Measurements from ENCODE around the gene TXNDC12. TPM values are rescaled to one million over a fixed set of nuclear protein-coding genes. Genes with fewer than 3 reads are reported as not detected.
"Not testable (repeated sequence)": the region's sequence is repeated elsewhere in the genome, so short reads cannot be mapped to it uniquely, and the experiment has no call there.

TXNDC12 gene
- 100 to 1,000 TPM in 1 of 3 donors, 10 to 100 TPM in 2; 75.1 to 108 (median 78.1) TPM for polyA plus RNA-seq

- Mint-ChIP-seq H3K9me3 (no peaks in the 10 kb centered on the region), H3K4me1 (peaks cover 47 to 74% of the 10 kb centered on the region in 2 donors), H3K27me3 (ENCODE audit: low read depth in 3 of 3) (peaks cover 8 to 22% (median 8%) of the 10 kb centered on the region in 3 donors), H3K27ac (peak within 1 kb of the TSS; percentile 87 to 99 (median 94)), H3K36me3 (peaks cover 3 to 6% (median 5%) of the 10 kb centered on the region in 3 donors), H3K4me3 (peak within 1 kb of the TSS; percentile 92 to 99 (median 95))
- DNase-seq = peak; percentile 59 to 65 (median 61)
Observed at GRCh38 chr1:52055066-52055865, at the start of gene TXNDC12. TSS of gene TXNDC12 (minus strand) at chr1:52055191. CDS start at chr1:52055096, 95 bp downstream.

- DNase-seq = no peak
- peaks cover 3 to 9% of the 10 kb centered on the region in 2 donors for H3K4me1 Mint-ChIP-seq
- peaks cover 0 to 7% (median 4%) of the 10 kb centered on the region in 3 donors for H3K36me3 Mint-ChIP-seq
- peak overlapping the region in 1 of 6 donors; percentile 25 for H3K27ac Mint-ChIP-seq
- H3K4me3 Mint-ChIP-seq = no peak overlapping the region
- no peaks in the 10 kb centered on the region for H3K9me3 Mint-ChIP-seq
- no peaks in the 10 kb centered on the region for H3K27me3 Mint-ChIP-seq (ENCODE audit: low read depth in 3 of 3)
Observed at GRCh38 chr1:52102336-52103013, 47.5 kb upstream of the TXNDC12 start.

GRCh38 chr1:52098139-52098871 lies 43.3 kb upstream of the TXNDC12 start:
- Mint-ChIP-seq H3K4me1 (peaks cover 3 to 9% of the 10 kb centered on the region in 2 donors), H3K27ac (no peak overlapping the region), H3K4me3 (no peak overlapping the region), H3K27me3 (ENCODE audit: low read depth in 3 of 3) (peaks cover 0 to 5% (median 2%) of the 10 kb centered on the region in 3 donors), H3K9me3 (no peaks in the 10 kb centered on the region), H3K36me3 (peaks cover 0 to 7% (median 4%) of the 10 kb centered on the region in 3 donors)
- no peak for DNase-seq

GRCh38 chr1:52096216-52096615 lies 41.2 kb upstream of the TXNDC12 start:
- Mint-ChIP-seq H3K27me3 (ENCODE audit: low read depth in 3 of 3) (peaks cover 0 to 5% (median 2%) of the 10 kb centered on the region in 3 donors), H3K9me3 (no peaks in the 10 kb centered on the region), H3K27ac (no peak overlapping the region), H3K4me3 (no peak overlapping the region), H3K36me3 (peaks cover 3 to 7% (median 3%) of the 10 kb centered on the region in 3 donors), H3K4me1 (no peaks in the 10 kb centered on the region)
- no peak for DNase-seq

GRCh38 chr1:52094300-52094699 lies 39.3 kb upstream of the TXNDC12 start:
- H3K27ac Mint-ChIP-seq; DNase-seq; H3K4me1 Mint-ChIP-seq; H3K27me3 Mint-ChIP-seq (ENCODE audit: low read depth in 3 of 3); H3K9me3 Mint-ChIP-seq; H3K4me3 Mint-ChIP-seq: not testable (repeated sequence)
- H3K36me3 Mint-ChIP-seq = peaks cover 4 to 14% (median 10%) of the 10 kb centered on the region in 3 donors

GRCh38 chr1:52087892-52088291 lies 32.9 kb upstream of the TXNDC12 start:
- H3K27ac Mint-ChIP-seq; H3K27me3 Mint-ChIP-seq (ENCODE audit: low read depth in 3 of 3); H3K9me3 Mint-ChIP-seq; H3K4me1 Mint-ChIP-seq; H3K4me3 Mint-ChIP-seq; DNase-seq: not testable (repeated sequence)
- H3K36me3 Mint-ChIP-seq = peaks cover 12 to 32% (median 22%) of the 10 kb centered on the region in 3 donors

GRCh38 chr1:52080014-52080415 lies 25.0 kb upstream of the TXNDC12 start:
- H3K4me1 Mint-ChIP-seq = peaks cover 4 to 6% of the 10 kb centered on the region in 2 donors
- H3K36me3 Mint-ChIP-seq = peaks cover 0 to 4% (median 0%) of the 10 kb centered on the region in 3 donors
- H3K9me3 Mint-ChIP-seq = no peaks in the 10 kb centered on the region
- DNase-seq = no peak
- H3K4me3 Mint-ChIP-seq = no peak overlapping the region
- H3K27ac Mint-ChIP-seq = no peak overlapping the region
- no peaks in the 10 kb centered on the region for H3K27me3 Mint-ChIP-seq (ENCODE audit: low read depth in 3 of 3)

- H3K27ac Mint-ChIP-seq; H3K36me3 Mint-ChIP-seq; H3K4me3 Mint-ChIP-seq; DNase-seq; H3K9me3 Mint-ChIP-seq; H3K27me3 Mint-ChIP-seq (ENCODE audit: low read depth in 3 of 3): not testable (repeated sequence)
- peaks cover 5 to 12% of the 10 kb centered on the region in 2 donors for H3K4me1 Mint-ChIP-seq
Observed at GRCh38 chr1:52077277-52077676, 22.3 kb upstream of the TXNDC12 start.

GRCh38 chr1:52072291-52072690 lies 17.3 kb upstream of the TXNDC12 start:
- Mint-ChIP-seq H3K27me3 (ENCODE audit: low read depth in 3 of 3) (no peaks in the 10 kb centered on the region), H3K36me3 (peaks cover 0 to 24% (median 6%) of the 10 kb centered on the region in 3 donors), H3K4me1 (peaks cover 8 to 38% of the 10 kb centered on the region in 2 donors), H3K27ac (peak overlapping the region in 2 of 6 donors; percentile 44 to 59), H3K9me3 (no peaks in the 10 kb centered on the region), H3K4me3 (no peak overlapping the region)
- no peak for DNase-seq

- Mint-ChIP-seq H3K27ac (peak overlapping the region in 1 of 6 donors; percentile 9), H3K36me3 (peaks cover 0 to 24% (median 6%) of the 10 kb centered on the region in 3 donors), H3K4me1 (peaks cover 8 to 38% of the 10 kb centered on the region in 2 donors), H3K4me3 (no peak overlapping the region), H3K27me3 (ENCODE audit: low read depth in 3 of 3) (no peaks in the 10 kb centered on the region), H3K9me3 (no peaks in the 10 kb centered on the region)
- DNase-seq = no peak
Observed at GRCh38 chr1:52070704-52071103, 15.7 kb upstream of the TXNDC12 start.

- Mint-ChIP-seq H3K4me3 (no peak overlapping the region), H3K4me1 (peaks cover 5 to 29% of the 10 kb centered on the region in 2 donors), H3K27ac (no peak overlapping the region), H3K9me3 (no peaks in the 10 kb centered on the region), H3K36me3 (peaks cover 16 to 22% (median 18%) of the 10 kb centered on the region in 3 donors), H3K27me3 (ENCODE audit: low read depth in 3 of 3) (peaks cover 0 to 4% (median 0%) of the 10 kb centered on the region in 3 donors)
- DNase-seq = no peak
Observed at GRCh38 chr1:52063192-52063591, 8.2 kb upstream of the TXNDC12 start.

- Mint-ChIP-seq H3K27ac (no peak overlapping the region), H3K27me3 (ENCODE audit: low read depth in 3 of 3) (peaks cover 3 to 16% (median 4%) of the 10 kb centered on the region in 3 donors), H3K4me3 (no peak overlapping the region), H3K36me3 (peaks cover 11 to 22% (median 11%) of the 10 kb centered on the region in 3 donors), H3K4me1 (peaks cover 24 to 43% of the 10 kb centered on the region in 2 donors), H3K9me3 (no peaks in the 10 kb centered on the region)
- DNase-seq = no peak
Observed at GRCh38 chr1:52060822-52061221, 5.8 kb upstream of the TXNDC12 start.

GRCh38 chr1:52059888-52060287 lies 4.9 kb upstream of the TXNDC12 start:
- Mint-ChIP-seq H3K4me1 (peaks cover 33 to 52% of the 10 kb centered on the region in 2 donors), H3K36me3 (peaks cover 11 to 22% (median 11%) of the 10 kb centered on the region in 3 donors), H3K27me3 (ENCODE audit: low read depth in 3 of 3) (peaks cover 6 to 22% (median 7%) of the 10 kb centered on the region in 3 donors), H3K27ac (no peak overlapping the region), H3K4me3 (no peak overlapping the region), H3K9me3 (no peaks in the 10 kb centered on the region)
- no peak for DNase-seq
